ENCODE measurements around the gene ZBP1.

The ZBP1 gene

DNA sequence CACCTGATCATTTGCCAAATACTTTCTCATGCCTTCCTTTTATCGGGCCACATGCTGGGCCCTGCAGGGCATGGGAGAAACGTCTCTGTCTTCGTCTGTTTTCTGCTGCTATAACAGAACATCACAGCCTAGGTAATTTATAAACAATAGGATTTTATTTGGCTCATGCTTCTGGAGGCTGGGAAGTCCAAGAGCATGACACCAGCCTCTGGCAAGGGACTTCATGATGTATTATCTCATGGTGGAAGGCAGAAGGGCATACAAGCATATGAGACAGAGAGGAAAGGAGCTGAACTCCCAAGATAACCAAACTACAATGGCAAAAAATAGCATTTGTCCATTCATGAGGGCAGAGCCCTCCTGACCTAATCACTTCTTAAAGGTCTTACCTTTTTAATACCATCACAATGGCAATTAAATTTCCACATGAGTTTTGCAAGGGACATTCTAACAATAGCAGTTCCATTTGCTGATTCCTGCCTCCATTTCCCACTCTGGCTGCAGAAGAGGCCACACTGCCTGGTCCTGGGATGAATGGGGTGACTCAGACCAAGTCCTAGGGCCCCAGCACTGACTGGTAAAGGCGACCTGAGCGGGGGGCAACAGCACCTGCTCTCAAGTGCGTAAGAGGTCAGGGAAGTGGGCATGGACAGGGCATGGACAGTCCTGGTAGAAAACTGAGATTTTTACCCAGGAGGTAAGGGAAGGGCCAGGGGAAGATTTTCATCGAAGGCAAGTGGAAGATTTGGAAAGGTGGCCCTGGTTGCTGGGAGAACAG, 5.1 kb upstream of the ZBP1 start:
- Histone ChIP-seq H3K79me2 (ENCODE audit: control insufficient read depth, insufficient read depth, low read length, poor library complexity) (no peaks in the 10 kb centered on the region), H3K4me3 (ENCODE audit: low read depth, low read length) (peak overlapping the region; percentile 22), H3K27me3 (ENCODE audit: insufficient read depth, low read length) (no peaks in the 10 kb centered on the region), H2BK5ac (ENCODE audit: low read depth, low read length, poor library complexity) (no peak overlapping the region), H4K8ac (ENCODE audit: low read depth, low read length) (no peak overlapping the region), H2AK5ac (ENCODE audit: low read length) (no peak overlapping the region), H3K9me3 (ENCODE audit: insufficient read depth, low read depth, low read length) (peaks cover 8% of the 10 kb centered on the region), H2BK120ac (ENCODE audit: insufficient read depth, low read length, poor library complexity) (no peak overlapping the region), H3K9ac (ENCODE audit: low read length) (peak overlapping the region; percentile 41), H4K91ac (ENCODE audit: low read depth, low read length) (peak overlapping the region; percentile 41), H3K36me3 (ENCODE audit: control insufficient read depth in 1 of 2, insufficient read depth in 2 of 2, low read length in 2 of 2) (no peaks in the 10 kb centered on the region), H3K4me2 (ENCODE audit: low read length) (no peak overlapping the region), H2BK12ac (ENCODE audit: low read length) (no peak overlapping the region), H3K4ac (ENCODE audit: low read depth, low read length) (no peak overlapping the region), H3K4me1 (ENCODE audit: control insufficient read depth in 1 of 2, insufficient read depth in 2 of 2, low read length in 2 of 2) (peaks cover 5 to 11% of the 10 kb centered on the region in 2 experiments), H3K23ac (ENCODE audit: low read length) (no peak overlapping the region), H2AFZ (ENCODE audit: insufficient read depth, low read length, poor library complexity) (no peak overlapping the region), H3K14ac (ENCODE audit: low read length) (no peak overlapping the region), H3K27ac (ENCODE audit: low read depth, low read length) (peak overlapping the region; percentile 24), H3K18ac (ENCODE audit: low read length) (no peak overlapping the region), H4K12ac (ENCODE audit: low read depth, low read length) (no peak overlapping the region), H3K79me1 (ENCODE audit: low read length) (no peaks in the 10 kb centered on the region)
- no peak for DNase-seq
- WGBS (ENCODE audit: extremely low coverage, insufficient coverage, insufficient read length) = no CpG with 5 or more reads among the region's 7 CpGs

DNA sequence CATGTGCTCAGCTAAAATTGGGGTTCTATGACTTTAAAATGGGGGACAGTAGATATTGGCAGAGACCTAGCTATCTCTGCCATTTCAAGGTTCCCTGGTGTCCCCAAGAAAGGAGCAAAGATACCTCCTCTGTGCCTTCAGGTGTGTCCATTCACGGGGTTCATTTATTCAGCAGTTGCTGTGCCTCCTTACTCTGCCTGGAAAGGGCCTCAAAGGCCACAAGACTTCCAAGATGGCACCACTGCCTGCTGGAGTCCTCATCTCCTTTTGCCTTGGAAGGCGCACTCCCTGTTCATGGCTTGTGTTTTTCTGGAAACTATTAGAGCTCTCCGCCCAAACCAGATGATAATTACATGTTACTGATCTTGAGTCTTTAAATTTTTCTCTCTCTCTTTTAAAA, 3.9 kb upstream of the ZBP1 start:
- no peaks in the 10 kb centered on the region for H3K27me3 ChIP-seq (ENCODE audit: insufficient read depth, low read length)
- WGBS (ENCODE audit: extremely low coverage, insufficient coverage, insufficient read length) = no CpG with 5 or more reads among the region's 3 CpGs

DNA sequence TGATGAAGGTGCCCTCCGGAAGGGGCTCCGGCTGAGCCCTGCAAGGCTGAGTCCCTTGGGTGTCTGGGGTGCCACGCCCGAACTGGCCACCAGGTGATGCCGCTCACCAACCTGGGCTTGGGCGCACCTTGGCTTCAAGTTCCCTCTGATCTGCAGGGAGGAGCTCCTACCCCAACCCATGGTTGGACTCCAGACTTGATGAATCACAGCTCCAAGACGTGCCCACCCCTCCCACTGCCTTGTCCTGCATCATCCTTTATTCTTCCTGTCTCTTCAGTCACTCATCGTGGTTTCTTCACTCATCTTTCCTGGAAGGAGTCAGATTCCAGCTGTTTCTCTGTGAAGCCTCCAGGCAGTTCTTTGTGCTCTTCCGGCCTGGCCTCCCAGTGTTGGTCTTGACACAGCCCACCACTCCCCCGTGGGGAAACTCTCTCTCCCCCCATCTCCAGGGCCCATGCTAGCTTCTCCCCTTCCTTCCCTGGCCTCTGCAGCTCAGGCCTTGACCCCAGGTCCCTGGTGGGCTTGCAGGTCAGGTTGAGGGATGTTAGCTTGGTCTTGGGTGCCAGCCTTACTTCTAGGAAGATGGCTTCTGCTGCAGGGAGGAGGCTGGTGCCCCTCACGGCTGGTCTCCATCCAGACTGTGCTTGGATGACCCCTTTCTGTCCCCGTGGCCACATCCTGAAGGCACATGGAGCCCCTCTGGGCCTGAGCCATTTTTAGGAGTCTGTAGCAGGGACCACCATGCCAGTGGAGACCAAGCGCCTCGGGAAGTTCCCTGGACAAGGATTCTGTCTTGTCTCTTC, 2.6 kb upstream of the ZBP1 start:
- Histone ChIP-seq H4K8ac (ENCODE audit: low read depth, low read length) (no peak overlapping the region), H2BK5ac (ENCODE audit: low read depth, low read length, poor library complexity) (no peak overlapping the region), H3K36me3 (ENCODE audit: control insufficient read depth in 1 of 2, insufficient read depth in 2 of 2, low read length in 2 of 2) (no peaks in the 10 kb centered on the region), H4K12ac (ENCODE audit: low read depth, low read length) (no peak overlapping the region), H3K4me1 (ENCODE audit: control insufficient read depth in 1 of 2, insufficient read depth in 2 of 2, low read length in 2 of 2) (peaks cover 5 to 11% of the 10 kb centered on the region in 2 experiments), H3K79me1 (ENCODE audit: low read length) (no peaks in the 10 kb centered on the region), H3K27me3 (ENCODE audit: insufficient read depth, low read length) (no peaks in the 10 kb centered on the region), H3K23ac (ENCODE audit: low read length) (no peak overlapping the region), H3K4ac (ENCODE audit: low read depth, low read length) (no peak overlapping the region), H3K4me3 (ENCODE audit: low read depth, low read length) (no peak overlapping the region), H3K27ac (ENCODE audit: low read depth, low read length) (no peak overlapping the region), H3K18ac (ENCODE audit: low read length) (peak overlapping the region; percentile 45), H2AK5ac (ENCODE audit: low read length) (peak overlapping the region; percentile 53), H2AFZ (ENCODE audit: insufficient read depth, low read length, poor library complexity) (no peak overlapping the region), H3K9ac (ENCODE audit: low read length) (no peak overlapping the region), H4K91ac (ENCODE audit: low read depth, low read length) (peak overlapping the region; percentile 16), H3K4me2 (ENCODE audit: low read length) (no peak overlapping the region), H3K79me2 (ENCODE audit: control insufficient read depth, insufficient read depth, low read length, poor library complexity) (no peaks in the 10 kb centered on the region), H3K9me3 (ENCODE audit: insufficient read depth, low read depth, low read length) (peaks cover 5% of the 10 kb centered on the region), H3K14ac (ENCODE audit: low read length) (peak overlapping the region; percentile 45), H2BK12ac (ENCODE audit: low read length) (no peak overlapping the region), H2BK120ac (ENCODE audit: insufficient read depth, low read length, poor library complexity) (no peak overlapping the region)
- WGBS (ENCODE audit: extremely low coverage, insufficient coverage, insufficient read length) = no CpG with 5 or more reads among the region's 14 CpGs
- peak; percentile 59 to 67 for DNase-seq

More for the DNA sequence above, 3.9 kb upstream of the ZBP1 start:
- Histone ChIP-seq H3K18ac (ENCODE audit: low read length) (no peak overlapping the region), H4K8ac (ENCODE audit: low read depth, low read length) (no peak overlapping the region), H2BK12ac (ENCODE audit: low read length) (no peak overlapping the region), H4K12ac (ENCODE audit: low read depth, low read length) (no peak overlapping the region), H2AFZ (ENCODE audit: insufficient read depth, low read length, poor library complexity) (no peak overlapping the region), H3K4ac (ENCODE audit: low read depth, low read length) (no peak overlapping the region), H2BK5ac (ENCODE audit: low read depth, low read length, poor library complexity) (peak overlapping the region; percentile 36), H3K9me3 (ENCODE audit: insufficient read depth, low read depth, low read length) (peaks cover 5% of the 10 kb centered on the region), H3K23ac (ENCODE audit: low read length) (no peak overlapping the region), H2BK120ac (ENCODE audit: insufficient read depth, low read length, poor library complexity) (peak overlapping the region; percentile 11), H3K27ac (ENCODE audit: low read depth, low read length) (peak overlapping the region; percentile 31), H3K79me1 (ENCODE audit: low read length) (no peaks in the 10 kb centered on the region), H3K79me2 (ENCODE audit: control insufficient read depth, insufficient read depth, low read length, poor library complexity) (no peaks in the 10 kb centered on the region), H3K14ac (ENCODE audit: low read length) (no peak overlapping the region), H4K91ac (ENCODE audit: low read depth, low read length) (peak overlapping the region; percentile 60), H3K4me1 (ENCODE audit: control insufficient read depth in 1 of 2, insufficient read depth in 2 of 2, low read length in 2 of 2) (peaks cover 5 to 11% of the 10 kb centered on the region in 2 experiments), H3K36me3 (ENCODE audit: control insufficient read depth in 1 of 2, insufficient read depth in 2 of 2, low read length in 2 of 2) (no peaks in the 10 kb centered on the region), H3K9ac (ENCODE audit: low read length) (no peak overlapping the region), H3K4me3 (ENCODE audit: low read depth, low read length) (no peak overlapping the region), H2AK5ac (ENCODE audit: low read length) (no peak overlapping the region), H3K4me2 (ENCODE audit: low read length) (no peak overlapping the region)
- DNase-seq = no peak

DNA sequence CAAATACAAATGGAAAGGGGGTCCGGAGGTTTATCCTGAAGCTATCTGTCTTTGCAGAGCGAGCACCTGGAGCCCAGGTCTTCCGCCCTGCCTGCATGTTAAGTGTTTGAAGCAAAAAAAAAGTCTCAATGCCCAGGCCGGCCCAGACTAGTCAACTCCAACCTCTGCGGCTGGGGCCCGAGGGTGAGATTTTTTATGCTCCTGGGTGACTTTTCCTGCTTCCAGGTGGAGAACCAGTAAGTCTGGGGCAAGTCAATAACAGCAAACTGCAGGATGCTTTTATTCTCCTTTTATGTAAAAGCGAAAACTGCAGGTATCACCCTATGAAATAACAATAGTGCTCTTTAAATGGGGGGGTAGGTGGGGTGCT, 2.0 kb upstream of the ZBP1 start:
- no peak for DNase-seq
- Histone ChIP-seq H3K27ac (ENCODE audit: low read depth, low read length) (no peak overlapping the region), H4K8ac (ENCODE audit: low read depth, low read length) (no peak overlapping the region), H3K79me2 (ENCODE audit: control insufficient read depth, insufficient read depth, low read length, poor library complexity) (no peaks in the 10 kb centered on the region), H3K4me3 (ENCODE audit: low read depth, low read length) (no peak overlapping the region), H2AFZ (ENCODE audit: insufficient read depth, low read length, poor library complexity) (no peak overlapping the region), H3K27me3 (ENCODE audit: insufficient read depth, low read length) (no peaks in the 10 kb centered on the region), H3K36me3 (ENCODE audit: control insufficient read depth in 1 of 2, insufficient read depth in 2 of 2, low read length in 2 of 2) (no peaks in the 10 kb centered on the region), H3K14ac (ENCODE audit: low read length) (no peak overlapping the region), H4K91ac (ENCODE audit: low read depth, low read length) (no peak overlapping the region), H3K4ac (ENCODE audit: low read depth, low read length) (no peak overlapping the region), H2BK120ac (ENCODE audit: insufficient read depth, low read length, poor library complexity) (no peak overlapping the region), H3K23ac (ENCODE audit: low read length) (no peak overlapping the region), H3K79me1 (ENCODE audit: low read length) (no peaks in the 10 kb centered on the region), H3K18ac (ENCODE audit: low read length) (no peak overlapping the region), H2BK5ac (ENCODE audit: low read depth, low read length, poor library complexity) (no peak overlapping the region), H3K9ac (ENCODE audit: low read length) (no peak overlapping the region), H3K4me2 (ENCODE audit: low read length) (no peak overlapping the region), H3K4me1 (ENCODE audit: control insufficient read depth in 1 of 2, insufficient read depth in 2 of 2, low read length in 2 of 2) (peaks cover 5 to 8% of the 10 kb centered on the region in 2 experiments), H4K12ac (ENCODE audit: low read depth, low read length) (no peak overlapping the region), H3K9me3 (ENCODE audit: insufficient read depth, low read depth, low read length) (peaks cover 3% of the 10 kb centered on the region), H2BK12ac (ENCODE audit: low read length) (no peak overlapping the region), H2AK5ac (ENCODE audit: low read length) (no peak overlapping the region)
- no CpG with 5 or more reads among the region's 7 CpGs for WGBS (ENCODE audit: extremely low coverage, insufficient coverage, insufficient read length)

Data from trophoblast cell (in vitro differentiated cells and primary cell).